Measurements from ENCODE around the gene ANKRD55.

The ANKRD55 gene

DNA sequence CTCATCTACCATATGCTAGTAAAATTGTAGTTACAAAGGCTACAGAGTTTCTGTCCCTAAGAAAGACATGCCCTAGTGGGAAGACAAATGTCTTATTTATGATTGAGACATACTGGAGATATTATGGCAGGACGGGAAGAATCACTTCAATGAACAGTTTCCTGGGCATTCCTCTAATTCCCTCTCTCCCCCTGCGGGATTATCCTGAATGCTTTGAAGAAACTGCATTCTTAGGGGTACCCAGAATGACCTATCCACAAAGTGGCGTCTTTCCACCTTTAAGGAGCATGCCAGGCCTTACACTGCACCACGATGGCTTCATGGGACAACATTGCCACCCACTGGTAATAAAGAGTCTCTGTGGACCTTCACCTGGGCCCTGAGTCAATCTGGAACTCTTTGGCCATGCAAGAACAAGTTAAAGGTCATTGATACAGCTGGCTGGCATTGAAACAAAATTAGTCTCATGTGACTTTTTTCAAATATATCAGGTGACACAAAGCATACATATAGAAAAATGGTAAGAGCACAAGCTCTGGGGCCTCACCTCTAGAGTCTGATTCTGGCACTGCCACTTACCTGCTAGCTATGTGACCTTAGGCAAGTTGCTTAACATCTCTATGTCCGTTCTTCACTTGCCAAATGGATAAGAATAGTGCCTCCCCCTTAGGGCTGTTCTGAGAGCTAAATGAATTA, 32.0 kb downstream of the ANKRD55 start:
- H3K4me3 ChIP-seq (ENCODE audit: low read depth, low read length) = no peak overlapping the region
- peak; percentile 78 for DNase-seq (ENCODE audit: low read depth, low spot score)
- in situ Hi-C loops (cut with HindIII; ENCODE audit: low sequenced_read_pairs) = no loop called here
- TF ChIP-seq, protein P1, sequence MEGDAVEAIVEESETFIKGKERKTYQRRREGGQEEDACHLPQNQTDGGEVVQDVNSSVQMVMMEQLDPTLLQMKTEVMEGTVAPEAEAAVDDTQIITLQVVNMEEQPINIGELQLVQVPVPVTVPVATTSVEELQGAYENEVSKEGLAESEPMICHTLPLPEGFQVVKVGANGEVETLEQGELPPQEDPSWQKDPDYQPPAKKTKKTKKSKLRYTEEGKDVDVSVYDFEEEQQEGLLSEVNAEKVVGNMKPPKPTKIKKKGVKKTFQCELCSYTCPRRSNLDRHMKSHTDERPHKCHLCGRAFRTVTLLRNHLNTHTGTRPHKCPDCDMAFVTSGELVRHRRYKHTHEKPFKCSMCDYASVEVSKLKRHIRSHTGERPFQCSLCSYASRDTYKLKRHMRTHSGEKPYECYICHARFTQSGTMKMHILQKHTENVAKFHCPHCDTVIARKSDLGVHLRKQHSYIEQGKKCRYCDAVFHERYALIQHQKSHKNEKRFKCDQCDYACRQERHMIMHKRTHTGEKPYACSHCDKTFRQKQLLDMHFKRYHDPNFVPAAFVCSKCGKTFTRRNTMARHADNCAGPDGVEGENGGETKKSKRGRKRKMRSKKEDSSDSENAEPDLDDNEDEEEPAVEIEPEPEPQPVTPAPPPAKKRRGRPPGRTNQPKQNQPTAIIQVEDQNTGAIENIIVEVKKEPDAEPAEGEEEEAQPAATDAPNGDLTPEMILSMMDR (IDR thresholded peaks at IDR 0.05; ENCODE audit: low read depth, low read length) = peak; percentile 70

DNA sequence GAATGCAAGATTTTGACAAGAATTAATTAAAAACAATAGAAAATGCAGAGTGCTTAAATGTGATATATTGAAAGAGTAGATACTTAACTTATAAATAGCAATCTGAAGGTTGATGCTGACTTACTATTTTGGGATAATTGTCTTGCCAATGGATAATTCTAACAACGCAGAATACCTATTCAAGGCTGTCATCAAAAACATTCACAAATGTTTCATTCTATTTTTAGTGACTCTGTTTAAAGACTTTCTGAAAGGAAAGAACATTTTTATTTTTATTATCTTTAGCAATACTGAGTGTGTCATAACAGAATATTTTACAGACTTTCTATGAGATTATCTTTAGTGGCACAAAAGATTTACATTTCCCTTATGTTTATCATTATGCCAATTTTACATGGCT, 38.1 kb downstream of the ANKRD55 start:
- no peak for DNase-seq (ENCODE audit: low read depth, low spot score)
- in situ Hi-C loops (cut with HindIII; ENCODE audit: low sequenced_read_pairs) = no loop called here
- no peak overlapping the region for H3K4me3 ChIP-seq (ENCODE audit: low read depth, low read length)
- TF ChIP-seq, protein P1 (IDR thresholded peaks at IDR 0.05; ENCODE audit: low read depth, low read length) = no peak

DNA sequence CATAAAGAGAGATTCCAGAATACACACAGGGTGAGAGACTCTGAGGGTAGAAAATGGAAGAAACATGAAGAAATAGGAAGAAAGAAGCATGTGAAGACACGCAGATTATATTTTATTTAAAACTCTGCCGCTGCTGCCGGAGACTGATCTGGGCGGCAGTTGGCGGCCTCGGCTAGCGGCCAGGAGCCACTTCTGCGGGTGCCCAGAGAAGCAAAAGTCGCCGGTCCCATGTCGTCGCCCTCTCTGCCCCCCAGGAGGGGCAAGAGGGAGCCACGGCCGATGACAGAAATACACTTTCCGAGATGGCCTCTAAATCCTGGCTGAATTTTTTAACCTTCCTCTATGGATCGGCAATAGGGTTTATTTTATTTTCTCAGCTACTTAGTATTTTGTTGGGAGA, 40.9 kb downstream of the ANKRD55 start:
- H3K4me3 ChIP-seq (ENCODE audit: low read depth, low read length) = no peak overlapping the region
- TF ChIP-seq, protein P1 (IDR thresholded peaks at IDR 0.05; ENCODE audit: low read depth, low read length) = no peak
- DNase-seq (ENCODE audit: low read depth, low spot score) = no peak
- in situ Hi-C loops (cut with HindIII; ENCODE audit: low sequenced_read_pairs) = no loop called here

DNA sequence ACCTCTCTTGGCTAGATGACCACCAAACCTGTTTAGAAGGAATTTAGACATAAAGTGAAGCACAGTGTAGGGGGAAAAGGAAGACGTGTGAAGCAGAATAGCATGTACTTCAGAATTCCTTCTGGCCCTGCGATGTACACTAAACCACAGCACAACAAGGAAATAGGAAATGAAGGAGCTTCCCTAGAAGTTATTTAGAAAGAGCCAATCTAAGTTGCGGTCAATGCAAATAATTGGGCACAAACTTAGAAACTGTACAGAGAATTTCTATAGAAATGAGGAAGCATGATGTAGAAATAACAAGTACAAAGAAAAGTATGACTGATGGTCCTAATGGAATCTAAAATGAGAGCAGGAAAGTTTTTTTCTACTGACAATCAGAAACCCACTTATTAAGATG, 41.5 kb downstream of the ANKRD55 start:
- in situ Hi-C loops (cut with HindIII; ENCODE audit: low sequenced_read_pairs) = no loop called here

DNA sequence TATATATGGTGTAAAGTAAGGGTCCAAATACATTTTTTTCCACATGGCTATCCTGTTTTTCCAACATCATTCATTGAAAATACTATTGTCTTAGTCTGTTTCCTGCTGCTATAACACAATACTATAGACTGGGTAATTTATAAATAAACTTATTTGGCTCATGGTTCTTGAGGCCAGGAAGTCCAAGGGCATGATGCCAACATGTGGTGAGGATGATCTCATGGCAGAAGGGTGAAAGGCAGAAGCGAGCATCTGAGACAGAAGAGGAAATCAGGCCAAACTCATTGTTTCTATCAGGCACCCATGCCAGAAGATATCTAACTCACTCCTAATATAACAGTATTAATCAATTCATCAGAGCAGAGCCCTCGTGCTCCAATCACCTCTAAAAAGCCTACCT, 42.6 kb downstream of the ANKRD55 start:
- in situ Hi-C loops (cut with HindIII; ENCODE audit: low sequenced_read_pairs) = no loop called here
- TF ChIP-seq, protein P1 (IDR thresholded peaks at IDR 0.05; ENCODE audit: low read depth, low read length) = no peak
- no peak overlapping the region for H3K4me3 ChIP-seq (ENCODE audit: low read depth, low read length)
- peak; percentile 73 for DNase-seq (ENCODE audit: low read depth, low spot score)

More for the DNA sequence above, 41.5 kb downstream of the ANKRD55 start:
- TF ChIP-seq, protein P1 (IDR thresholded peaks at IDR 0.05; ENCODE audit: low read depth, low read length) = no peak
- DNase-seq (ENCODE audit: low read depth, low spot score) = no peak
- no peak overlapping the region for H3K4me3 ChIP-seq (ENCODE audit: low read depth, low read length)

DNA sequence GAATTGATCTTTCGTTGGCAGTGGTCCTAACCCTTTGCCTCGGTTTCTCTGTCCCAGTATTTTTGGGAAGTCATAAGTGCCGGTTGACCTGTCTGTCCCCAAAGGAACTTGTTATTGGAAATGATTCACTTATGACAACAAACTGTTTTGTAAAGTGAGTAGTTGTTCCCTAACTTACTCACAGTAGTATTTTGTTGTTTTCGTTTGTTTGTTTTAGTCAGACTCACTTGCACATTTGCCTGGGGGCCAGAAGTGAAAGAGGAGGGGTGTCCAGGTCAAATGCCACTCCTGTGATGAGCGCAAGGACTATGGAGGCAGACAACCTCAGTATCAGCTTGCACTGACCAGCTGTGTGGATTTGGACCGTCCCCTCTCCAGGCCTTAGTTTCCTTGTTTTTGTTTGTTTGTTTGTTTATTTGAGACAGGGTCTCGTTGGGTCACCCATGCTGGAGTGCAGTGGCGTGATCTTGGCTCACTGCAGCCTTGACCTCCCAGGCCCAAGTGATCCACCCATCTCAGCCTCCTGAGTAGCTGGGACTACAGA, 47.3 kb downstream of the ANKRD55 start:
- in situ Hi-C loops (cut with HindIII; ENCODE audit: low sequenced_read_pairs) = no loop called here
- DNase-seq (ENCODE audit: low read depth, low spot score) = no peak
- H3K4me3 ChIP-seq (ENCODE audit: low read depth, low read length) = no peak overlapping the region
- TF ChIP-seq, protein P1 (IDR thresholded peaks at IDR 0.05; ENCODE audit: low read depth, low read length) = no peak

Data from astrocyte of the spinal cord (primary cell).